Panc1 (cell line): ENCODE measurements around the gene PPP1R9A.

Source experiments
- POLR2AphosphoS5 ChIP-seq: IDR thresholded peaks from 2 replicates; pipeline ENCODE4 v1.6.1; 2012; ENCODE audit warnings: mild to moderate bottlenecking, low read depth, low read length, moderate library complexity
- TF ChIP-seq, protein P1 (sequence below): fragments of 450-650 bp; IDR thresholded peaks from 2 replicates; pipeline ENCODE4 v1.5.1; 2017; ENCODE audit warnings: mild to moderate bottlenecking
- TF ChIP-seq, protein P2 (sequence below), 2 experiments: IDR thresholded peaks; 2 replicates each; pipeline ENCODE4 v1.6.1; 2011 to 2012; ENCODE audit warnings: low read depth in 2 of 2, control low read depth in 1 of 2, low read length in 1 of 2, mild to moderate bottlenecking in 1 of 2, moderate library complexity in 1 of 2; ENCODE audit not compliant: insufficient read depth in 1 of 2

DNA sequence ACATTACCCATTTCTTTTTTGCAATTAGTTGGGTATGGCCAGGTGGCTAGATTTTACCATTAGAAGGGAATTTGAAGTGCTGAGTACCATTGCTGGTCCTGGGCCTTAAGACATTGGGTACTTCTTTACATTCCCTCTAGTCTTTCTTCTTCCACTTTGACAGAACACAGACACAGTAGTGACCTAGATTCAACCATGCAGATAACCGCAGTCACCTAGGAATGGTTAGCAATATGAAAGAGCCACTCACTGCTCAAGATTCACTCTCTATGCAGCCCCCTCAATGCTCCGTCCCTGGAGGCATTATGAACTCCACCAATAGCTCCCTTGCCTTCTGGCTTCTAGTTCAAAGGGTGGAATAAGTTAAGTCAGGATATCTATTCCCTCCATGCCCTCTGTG is 433.1 kb downstream of the PPP1R9A start:
- TF ChIP-seq, protein P1, sequence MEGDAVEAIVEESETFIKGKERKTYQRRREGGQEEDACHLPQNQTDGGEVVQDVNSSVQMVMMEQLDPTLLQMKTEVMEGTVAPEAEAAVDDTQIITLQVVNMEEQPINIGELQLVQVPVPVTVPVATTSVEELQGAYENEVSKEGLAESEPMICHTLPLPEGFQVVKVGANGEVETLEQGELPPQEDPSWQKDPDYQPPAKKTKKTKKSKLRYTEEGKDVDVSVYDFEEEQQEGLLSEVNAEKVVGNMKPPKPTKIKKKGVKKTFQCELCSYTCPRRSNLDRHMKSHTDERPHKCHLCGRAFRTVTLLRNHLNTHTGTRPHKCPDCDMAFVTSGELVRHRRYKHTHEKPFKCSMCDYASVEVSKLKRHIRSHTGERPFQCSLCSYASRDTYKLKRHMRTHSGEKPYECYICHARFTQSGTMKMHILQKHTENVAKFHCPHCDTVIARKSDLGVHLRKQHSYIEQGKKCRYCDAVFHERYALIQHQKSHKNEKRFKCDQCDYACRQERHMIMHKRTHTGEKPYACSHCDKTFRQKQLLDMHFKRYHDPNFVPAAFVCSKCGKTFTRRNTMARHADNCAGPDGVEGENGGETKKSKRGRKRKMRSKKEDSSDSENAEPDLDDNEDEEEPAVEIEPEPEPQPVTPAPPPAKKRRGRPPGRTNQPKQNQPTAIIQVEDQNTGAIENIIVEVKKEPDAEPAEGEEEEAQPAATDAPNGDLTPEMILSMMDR: no peak
- TF ChIP-seq, protein P2, sequence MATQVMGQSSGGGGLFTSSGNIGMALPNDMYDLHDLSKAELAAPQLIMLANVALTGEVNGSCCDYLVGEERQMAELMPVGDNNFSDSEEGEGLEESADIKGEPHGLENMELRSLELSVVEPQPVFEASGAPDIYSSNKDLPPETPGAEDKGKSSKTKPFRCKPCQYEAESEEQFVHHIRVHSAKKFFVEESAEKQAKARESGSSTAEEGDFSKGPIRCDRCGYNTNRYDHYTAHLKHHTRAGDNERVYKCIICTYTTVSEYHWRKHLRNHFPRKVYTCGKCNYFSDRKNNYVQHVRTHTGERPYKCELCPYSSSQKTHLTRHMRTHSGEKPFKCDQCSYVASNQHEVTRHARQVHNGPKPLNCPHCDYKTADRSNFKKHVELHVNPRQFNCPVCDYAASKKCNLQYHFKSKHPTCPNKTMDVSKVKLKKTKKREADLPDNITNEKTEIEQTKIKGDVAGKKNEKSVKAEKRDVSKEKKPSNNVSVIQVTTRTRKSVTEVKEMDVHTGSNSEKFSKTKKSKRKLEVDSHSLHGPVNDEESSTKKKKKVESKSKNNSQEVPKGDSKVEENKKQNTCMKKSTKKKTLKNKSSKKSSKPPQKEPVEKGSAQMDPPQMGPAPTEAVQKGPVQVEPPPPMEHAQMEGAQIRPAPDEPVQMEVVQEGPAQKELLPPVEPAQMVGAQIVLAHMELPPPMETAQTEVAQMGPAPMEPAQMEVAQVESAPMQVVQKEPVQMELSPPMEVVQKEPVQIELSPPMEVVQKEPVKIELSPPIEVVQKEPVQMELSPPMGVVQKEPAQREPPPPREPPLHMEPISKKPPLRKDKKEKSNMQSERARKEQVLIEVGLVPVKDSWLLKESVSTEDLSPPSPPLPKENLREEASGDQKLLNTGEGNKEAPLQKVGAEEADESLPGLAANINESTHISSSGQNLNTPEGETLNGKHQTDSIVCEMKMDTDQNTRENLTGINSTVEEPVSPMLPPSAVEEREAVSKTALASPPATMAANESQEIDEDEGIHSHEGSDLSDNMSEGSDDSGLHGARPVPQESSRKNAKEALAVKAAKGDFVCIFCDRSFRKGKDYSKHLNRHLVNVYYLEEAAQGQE (IDR thresholded peaks at IDR 0.05; ENCODE audit: insufficient read depth in 1 of 2, low read depth in 2 of 2, low read length in 1 of 2): no peak
- no peak for TF ChIP-seq POLR2AphosphoS5
